ENCODE data around the gene DHCR24. TPM values are rescaled to one million over a fixed set of nuclear protein-coding genes. Genes with fewer than 3 reads are reported as not detected.
"Not testable (repeated sequence)": the region's sequence is repeated elsewhere in the genome, so short reads cannot be mapped to it uniquely, and the experiment has no call there.

Gene DHCR24
- polyA plus RNA-seq (2013, experiment 1 of 2), result 466 TPM
- 464 TPM for polyA plus RNA-seq (2013, experiment 2 of 2)

GRCh38 chr1:54886724-54887664, at the start of gene DHCR24:
TSS of gene DHCR24 (minus strand) at chr1:54887195. CDS start at chr1:54887119, 76 bp downstream.
- peak within 1 kb of the TSS; percentile 4 for H3K23ac ChIP-seq (ENCODE audit: low read length)
- WGBS (ENCODE audit: extremely low coverage, insufficient coverage, low lambda C conversion rate), result no CpG with 5 or more reads among the region's 109 CpGs

DNA sequence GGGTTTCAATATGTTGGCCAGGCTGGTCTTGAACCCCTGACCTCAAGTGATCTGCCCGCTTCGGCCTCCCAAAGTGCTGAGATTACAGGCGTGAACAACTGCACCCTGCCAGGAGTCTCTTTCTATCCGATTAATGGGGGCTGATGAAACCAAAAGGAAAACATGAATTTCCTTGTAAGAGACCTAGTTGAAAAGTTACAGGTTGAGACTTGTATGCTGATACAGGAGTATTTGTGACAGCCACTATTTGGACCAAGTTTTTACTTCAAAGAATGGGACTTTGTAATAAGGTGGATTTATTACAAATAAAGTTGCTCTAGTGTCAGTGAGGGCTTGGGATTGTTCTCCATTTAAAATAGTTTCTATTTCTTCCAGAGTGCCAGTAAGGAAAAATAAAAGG, 49.8 kb upstream of the DHCR24 start:
- no CpG with 5 or more reads among the region's 4 CpGs for WGBS (ENCODE audit: extremely low coverage, insufficient coverage, low lambda C conversion rate)

More at GRCh38 chr1:54886724-54887664, at the start of gene DHCR24:
- Histone ChIP-seq H3K4me2 (ENCODE audit: low read length) (peak within 1 kb of the TSS; percentile 94), H3K27me3 (ENCODE audit: insufficient read depth, low read length, poor library complexity) (no peaks in the 10 kb centered on the region), H3K56ac (ENCODE audit: low read length) (peak within 1 kb of the TSS; percentile 97), H2AK5ac (ENCODE audit: low read length) (no peak within 1 kb of the TSS), H3K79me2 (ENCODE audit: control insufficient read depth, insufficient read depth, low read length) (peaks cover 48% of the 10 kb centered on the region), H4K8ac (ENCODE audit: low read depth, low read length) (peak within 1 kb of the TSS; percentile 94), H3K36me3 (ENCODE audit: control insufficient read depth, insufficient read depth, low read length) (peaks cover 5% of the 10 kb centered on the region), H3K27ac (ENCODE audit: low read depth, low read length) (peak within 1 kb of the TSS; percentile 62), H2BK15ac (replicated peaks; ENCODE audit: low read depth) (peak within 1 kb of the TSS; percentile 10), H3K18ac (ENCODE audit: low read length) (peak within 1 kb of the TSS; percentile 96), H3K4ac (ENCODE audit: low read depth, low read length) (peak within 1 kb of the TSS; percentile 62), H2BK5ac (ENCODE audit: low read length) (peak within 1 kb of the TSS; percentile 95), H3K9ac (ENCODE audit: low read length) (peak within 1 kb of the TSS; percentile 90), H4K5ac (ENCODE audit: low read length) (no peak within 1 kb of the TSS), H3K4me1 (ENCODE audit: control insufficient read depth, low read depth, low read length) (peaks cover 18% of the 10 kb centered on the region), H3K4me3 (ENCODE audit: low read length) (peak within 1 kb of the TSS; percentile 75), H3K79me1 (ENCODE audit: low read length) (no peaks in the 10 kb centered on the region), H2BK120ac (ENCODE audit: low read depth, low read length) (peak within 1 kb of the TSS; percentile 80)
- DNase-seq, result peak; percentile 92

DNA sequence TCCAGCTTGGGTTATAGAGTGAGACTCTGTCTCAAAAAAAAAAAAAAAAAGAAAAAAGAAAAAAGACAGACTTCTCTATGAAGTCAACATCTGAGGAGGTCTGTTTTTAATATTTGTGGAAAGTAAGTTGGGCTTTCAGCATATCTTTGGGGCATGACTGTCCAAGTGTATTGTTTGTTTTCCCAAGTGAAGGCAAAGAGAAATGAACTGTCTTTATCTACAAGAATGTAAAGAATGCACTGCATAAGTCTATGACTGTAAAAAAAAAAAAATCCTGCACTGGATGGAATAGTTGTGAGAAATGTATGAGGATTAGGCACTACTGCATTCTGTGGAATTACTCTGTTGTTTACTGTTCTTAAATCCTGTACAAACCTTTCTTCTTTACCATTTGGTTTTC, 47.9 kb upstream of the DHCR24 start:
- H3K79me1 ChIP-seq (ENCODE audit: low read length), result no peaks in the 10 kb centered on the region
- H3K27ac ChIP-seq (ENCODE audit: low read depth, low read length), result no peak overlapping the region
- no peak overlapping the region for H3K4me3 ChIP-seq (ENCODE audit: low read length)
- H2BK15ac ChIP-seq (replicated peaks; ENCODE audit: low read depth), result no peak overlapping the region
- no peak overlapping the region for H2BK120ac ChIP-seq (ENCODE audit: low read depth, low read length)
- H4K5ac ChIP-seq (ENCODE audit: low read length), result no peak overlapping the region
- H3K23ac ChIP-seq (ENCODE audit: low read length), result no peak overlapping the region
- H3K27me3 ChIP-seq (ENCODE audit: insufficient read depth, low read length, poor library complexity), result no peaks in the 10 kb centered on the region
- no peak for DNase-seq
- peaks cover 11% of the 10 kb centered on the region for H3K4me1 ChIP-seq (ENCODE audit: control insufficient read depth, low read depth, low read length)
- no peaks in the 10 kb centered on the region for H3K36me3 ChIP-seq (ENCODE audit: control insufficient read depth, insufficient read depth, low read length)
- H3K18ac ChIP-seq (ENCODE audit: low read length), result no peak overlapping the region
- no peak overlapping the region for H4K8ac ChIP-seq (ENCODE audit: low read depth, low read length)
- no peak overlapping the region for H2AK5ac ChIP-seq (ENCODE audit: low read length)
- no peak overlapping the region for H3K4me2 ChIP-seq (ENCODE audit: low read length)
- no peak overlapping the region for H2BK5ac ChIP-seq (ENCODE audit: low read length)
- no peak overlapping the region for H3K4ac ChIP-seq (ENCODE audit: low read depth, low read length)
- no peak overlapping the region for H3K56ac ChIP-seq (ENCODE audit: low read length)
- no peak overlapping the region for H3K9ac ChIP-seq (ENCODE audit: low read length)
- no peaks in the 10 kb centered on the region for H3K79me2 ChIP-seq (ENCODE audit: control insufficient read depth, insufficient read depth, low read length)

More for the DNA sequence above, 49.8 kb upstream of the DHCR24 start:
- no peaks in the 10 kb centered on the region for H3K36me3 ChIP-seq (ENCODE audit: control insufficient read depth, insufficient read depth, low read length)
- H2AK5ac ChIP-seq (ENCODE audit: low read length), result no peak overlapping the region
- no peak overlapping the region for H3K9ac ChIP-seq (ENCODE audit: low read length)
- no peaks in the 10 kb centered on the region for H3K79me1 ChIP-seq (ENCODE audit: low read length)
- no peak overlapping the region for H2BK5ac ChIP-seq (ENCODE audit: low read length)
- no peak overlapping the region for H2BK120ac ChIP-seq (ENCODE audit: low read depth, low read length)
- no peak overlapping the region for H4K8ac ChIP-seq (ENCODE audit: low read depth, low read length)
- peaks cover 11% of the 10 kb centered on the region for H3K4me1 ChIP-seq (ENCODE audit: control insufficient read depth, low read depth, low read length)
- no peak overlapping the region for H3K56ac ChIP-seq (ENCODE audit: low read length)
- no peak overlapping the region for H3K27ac ChIP-seq (ENCODE audit: low read depth, low read length)
- no peaks in the 10 kb centered on the region for H3K79me2 ChIP-seq (ENCODE audit: control insufficient read depth, insufficient read depth, low read length)
- H3K4me2 ChIP-seq (ENCODE audit: low read length), result no peak overlapping the region
- no peak overlapping the region for H3K23ac ChIP-seq (ENCODE audit: low read length)
- H3K4ac ChIP-seq (ENCODE audit: low read depth, low read length), result no peak overlapping the region
- no peak overlapping the region for H2BK15ac ChIP-seq (replicated peaks; ENCODE audit: low read depth)
- no peak overlapping the region for H4K5ac ChIP-seq (ENCODE audit: low read length)
- no peak for DNase-seq
- no peak overlapping the region for H3K4me3 ChIP-seq (ENCODE audit: low read length)
- no peaks in the 10 kb centered on the region for H3K27me3 ChIP-seq (ENCODE audit: insufficient read depth, low read length, poor library complexity)
- H3K18ac ChIP-seq (ENCODE audit: low read length), result no peak overlapping the region

GRCh38 chr1:54934081-54934480, 47.1 kb upstream of the DHCR24 start:
- WGBS (ENCODE audit: extremely low coverage, insufficient coverage, low lambda C conversion rate), result no CpG with 5 or more reads among the region's 6 CpGs
- not testable (repeated sequence) for H3K4me3 ChIP-seq (ENCODE audit: low read length); H3K79me2 ChIP-seq (ENCODE audit: control insufficient read depth, insufficient read depth, low read length); H3K27ac ChIP-seq (ENCODE audit: low read depth, low read length); H4K8ac ChIP-seq (ENCODE audit: low read depth, low read length); H3K18ac ChIP-seq (ENCODE audit: low read length); H2BK5ac ChIP-seq (ENCODE audit: low read length); H3K56ac ChIP-seq (ENCODE audit: low read length); H3K4ac ChIP-seq (ENCODE audit: low read depth, low read length); H2BK120ac ChIP-seq (ENCODE audit: low read depth, low read length); H3K23ac ChIP-seq (ENCODE audit: low read length); H3K79me1 ChIP-seq (ENCODE audit: low read length); H2AK5ac ChIP-seq (ENCODE audit: low read length); H3K36me3 ChIP-seq (ENCODE audit: control insufficient read depth, insufficient read depth, low read length); H2BK15ac ChIP-seq (replicated peaks; ENCODE audit: low read depth); H4K5ac ChIP-seq (ENCODE audit: low read length); H3K9ac ChIP-seq (ENCODE audit: low read length); H3K4me2 ChIP-seq (ENCODE audit: low read length); H3K4me1 ChIP-seq (ENCODE audit: control insufficient read depth, low read depth, low read length); H3K27me3 ChIP-seq (ENCODE audit: insufficient read depth, low read length, poor library complexity)
- DNase-seq, result peak; percentile 21

DNA sequence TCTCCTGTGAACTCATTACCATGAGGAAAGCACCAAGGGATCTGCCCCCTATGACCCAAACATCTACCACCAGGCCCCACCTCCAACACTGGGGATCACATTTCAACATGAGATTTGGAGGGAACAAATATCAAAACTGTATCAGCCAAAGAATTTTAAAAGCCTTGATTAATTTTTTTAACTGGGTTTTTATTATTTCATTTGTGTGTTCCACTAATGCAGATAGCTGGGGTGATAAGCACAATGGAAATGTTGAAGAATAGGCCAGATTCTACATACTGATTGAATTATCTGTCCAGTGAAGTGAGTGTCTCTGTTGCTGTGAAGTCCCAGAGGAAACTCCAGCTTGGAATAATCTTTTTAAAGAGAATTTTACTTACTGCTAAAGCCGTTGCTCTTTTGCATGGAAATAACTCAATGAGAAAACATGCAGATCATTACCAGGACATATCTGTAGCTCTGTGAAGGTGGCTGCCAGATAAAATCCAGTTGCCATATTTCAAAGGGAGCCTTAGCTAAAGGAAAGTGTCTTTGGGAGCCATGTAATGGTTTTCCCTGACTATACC, 44.4 kb upstream of the DHCR24 start:
- no peaks in the 10 kb centered on the region for H3K36me3 ChIP-seq (ENCODE audit: control insufficient read depth, insufficient read depth, low read length)
- H3K23ac ChIP-seq (ENCODE audit: low read length), result no peak overlapping the region
- H3K4me2 ChIP-seq (ENCODE audit: low read length), result no peak overlapping the region
- H2BK15ac ChIP-seq (replicated peaks; ENCODE audit: low read depth), result peak overlapping the region; percentile 57
- H3K9ac ChIP-seq (ENCODE audit: low read length), result no peak overlapping the region
- H3K4me1 ChIP-seq (ENCODE audit: control insufficient read depth, low read depth, low read length), result no peaks in the 10 kb centered on the region
- no peak for DNase-seq
- WGBS (ENCODE audit: extremely low coverage, insufficient coverage, low lambda C conversion rate), result no CpG with 5 or more reads among the region's 1 CpG
- no peak overlapping the region for H3K18ac ChIP-seq (ENCODE audit: low read length)
- H4K5ac ChIP-seq (ENCODE audit: low read length), result no peak overlapping the region
- no peak overlapping the region for H2BK120ac ChIP-seq (ENCODE audit: low read depth, low read length)
- H3K4ac ChIP-seq (ENCODE audit: low read depth, low read length), result no peak overlapping the region
- no peaks in the 10 kb centered on the region for H3K79me1 ChIP-seq (ENCODE audit: low read length)
- no peaks in the 10 kb centered on the region for H3K27me3 ChIP-seq (ENCODE audit: insufficient read depth, low read length, poor library complexity)
- no peak overlapping the region for H3K4me3 ChIP-seq (ENCODE audit: low read length)
- H2BK5ac ChIP-seq (ENCODE audit: low read length), result no peak overlapping the region
- no peak overlapping the region for H3K27ac ChIP-seq (ENCODE audit: low read depth, low read length)
- H4K8ac ChIP-seq (ENCODE audit: low read depth, low read length), result no peak overlapping the region
- H2AK5ac ChIP-seq (ENCODE audit: low read length), result no peak overlapping the region
- H3K79me2 ChIP-seq (ENCODE audit: control insufficient read depth, insufficient read depth, low read length), result no peaks in the 10 kb centered on the region
- H3K56ac ChIP-seq (ENCODE audit: low read length), result no peak overlapping the region
